Bladder microvascular endothelial cell (primary cell): ENCODE measurements around the gene SNX11. TPM values are rescaled to one million over a fixed set of nuclear protein-coding genes. Genes with fewer than 3 reads are reported as not detected.

Source experiments
- total RNA-seq: library from RNA; depleted of rRNA; stranded (reverse); fragments of >200 nt; gene quantifications from 2 replicates; pipeline ENCODE4 v1.2.3, GENCODE V29; 2014

SNX11 gene
- 10.8 and 19.4 TPM in 2 replicates for total RNA-seq

GRCh38 chr17:48107137-48108055, at the start of gene SNX11:
SNX11 (plus strand) TSS chr17:48107766; CDS start chr17:48112044, 4,278 bp downstream.

GRCh38 chr17:48101012-48101720, 6.4 kb upstream of the SNX11 start, which contains the start of gene CBX1:
CBX1 (minus strand) TSS chr17:48101478; CDS start chr17:48077004, 24,474 bp downstream.

Other genes with a start within 250 kb of the SNX11 start
- 0.65 and 2.3 TPM in 2 replicates for gene SP2, start 211.5 kb upstream of the SNX11 start, total RNA-seq
- gene PNPO, start 166.2 kb upstream of the SNX11 start, total RNA-seq = 14.4 and 19.7 TPM in 2 replicates
- not detected in 2 replicates for gene PRR15L, start 149.9 kb upstream of the SNX11 start, total RNA-seq
- 54.6 and 76.5 TPM in 2 replicates for gene CDK5RAP3, start 136.7 kb upstream of the SNX11 start, total RNA-seq
- gene COPZ2, start 70.0 kb upstream of the SNX11 start, total RNA-seq = 9.1 and 11.0 TPM in 2 replicates
- 71.2 and 374 TPM in 2 replicates for gene NFE2L1, start 59.4 kb upstream of the SNX11 start, total RNA-seq
- gene CBX1, start 6.3 kb upstream of the SNX11 start, total RNA-seq = 33.8 and 58.0 TPM in 2 replicates